UCSD-AML1 (cell line): Measurements from ENCODE around the gene SMOC2.
"Not testable (repeated sequence)": the region's sequence is repeated elsewhere in the genome, so short reads cannot be mapped to it uniquely, and the experiment has no call there.

ENCODE experiments used
- DNase-seq: peaks from one replicate; lab custom pipeline; 2025; ENCODE audit not compliant: unreplicated experiment; lab: John Stamatoyannopoulos, UW

Gene SMOC2

DNA sequence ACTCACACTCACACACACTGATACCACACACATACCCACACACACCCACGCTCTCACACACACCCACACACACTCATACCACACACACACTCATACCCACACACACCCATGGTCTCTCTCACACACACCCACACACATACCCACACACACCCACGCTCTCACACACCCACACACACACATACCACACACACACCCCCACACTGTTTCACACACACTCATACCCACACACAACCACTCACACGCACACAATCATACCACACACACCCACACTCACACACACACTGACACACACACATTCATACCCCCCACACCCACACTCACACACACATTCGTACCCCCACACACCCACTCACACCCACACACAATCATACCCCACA is 158.1 kb downstream of the SMOC2 start:
- DNase-seq, result no peak

DNA sequence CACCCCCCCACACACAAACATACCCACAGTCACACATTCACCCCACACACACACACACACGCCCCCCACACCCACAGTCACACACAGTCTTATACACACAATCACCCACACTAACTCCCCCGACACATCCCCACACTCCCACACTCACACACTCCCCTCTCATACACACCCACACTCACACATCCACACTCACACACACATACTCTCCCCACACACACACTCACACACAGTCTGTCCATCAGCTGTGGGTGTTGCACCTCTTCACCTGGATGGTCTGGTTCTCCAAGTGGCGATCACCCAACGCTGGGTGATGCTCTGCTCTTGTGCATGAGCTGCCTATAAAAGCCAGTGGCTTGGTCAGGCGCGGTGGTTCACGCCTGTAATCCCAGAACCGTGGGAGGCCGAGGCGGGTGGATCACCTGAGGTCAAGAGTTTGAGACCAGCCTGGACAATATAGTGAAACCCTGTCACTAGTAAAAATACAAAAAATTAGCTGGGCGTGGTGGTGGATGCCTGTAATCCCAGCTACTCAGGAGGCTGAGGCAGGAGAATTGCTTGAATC is 158.9 kb downstream of the SMOC2 start:
- no peak for DNase-seq

DNA sequence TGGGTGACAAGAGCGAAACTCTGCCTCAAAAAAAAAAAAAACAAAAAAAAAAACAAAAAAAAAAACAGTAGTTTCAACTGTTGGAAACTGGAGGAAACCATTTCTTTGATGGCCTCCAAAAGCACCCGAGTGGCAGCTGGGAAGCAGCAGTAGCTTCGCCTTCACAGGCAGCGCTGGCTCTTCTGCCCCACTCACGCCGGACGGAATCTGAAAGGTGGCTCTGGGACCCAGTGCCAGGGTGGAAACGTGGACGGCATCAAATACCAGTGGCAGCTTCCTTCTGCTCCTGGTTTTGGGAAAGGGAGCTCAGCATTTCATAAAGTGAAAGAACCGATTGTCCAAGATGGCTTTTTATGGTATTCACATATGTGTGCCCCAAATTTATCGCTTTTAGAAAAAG is 159.4 kb downstream of the SMOC2 start:
- no peak for DNase-seq

DNA sequence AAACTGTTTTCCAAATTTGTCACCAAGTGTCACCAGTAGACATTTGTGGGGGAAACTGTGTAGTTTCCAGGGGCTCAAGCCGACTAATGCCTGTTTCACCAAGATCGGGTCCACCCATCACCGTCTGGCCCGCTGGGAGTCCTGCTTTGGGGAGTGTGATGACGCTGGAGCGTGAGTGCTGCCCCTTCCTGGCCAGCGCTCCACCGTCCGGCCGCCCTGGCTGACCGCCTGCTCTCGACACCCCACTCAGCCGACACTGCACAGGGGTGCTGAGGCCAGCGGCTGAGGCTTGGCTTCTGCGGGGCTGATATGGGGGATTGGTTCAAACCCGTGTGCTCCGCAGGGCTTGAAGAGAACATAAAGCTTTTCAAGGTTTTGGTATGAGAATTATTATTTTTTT is 160.1 kb downstream of the SMOC2 start:
- no peak for DNase-seq

DNA sequence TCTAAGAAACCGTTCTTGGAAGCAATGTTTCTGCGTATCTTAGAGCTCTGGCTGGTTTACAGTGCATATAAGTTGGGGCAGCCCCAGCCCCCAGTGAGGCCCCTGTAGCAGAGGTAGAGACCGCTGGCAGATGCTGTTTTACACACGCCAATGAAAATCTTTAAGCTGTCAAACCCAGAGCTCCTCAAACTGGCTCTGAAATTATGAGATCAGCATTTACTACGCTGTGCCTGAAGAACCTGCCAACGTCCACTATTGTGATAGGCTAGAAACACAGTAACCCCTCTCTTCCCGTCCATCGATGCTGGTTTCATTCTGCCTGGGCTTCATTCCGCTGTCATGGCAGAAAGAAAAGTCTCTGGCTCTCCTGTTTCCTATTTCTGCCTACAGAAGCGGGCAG is 160.6 kb downstream of the SMOC2 start:
- DNase-seq, result no peak

DNA sequence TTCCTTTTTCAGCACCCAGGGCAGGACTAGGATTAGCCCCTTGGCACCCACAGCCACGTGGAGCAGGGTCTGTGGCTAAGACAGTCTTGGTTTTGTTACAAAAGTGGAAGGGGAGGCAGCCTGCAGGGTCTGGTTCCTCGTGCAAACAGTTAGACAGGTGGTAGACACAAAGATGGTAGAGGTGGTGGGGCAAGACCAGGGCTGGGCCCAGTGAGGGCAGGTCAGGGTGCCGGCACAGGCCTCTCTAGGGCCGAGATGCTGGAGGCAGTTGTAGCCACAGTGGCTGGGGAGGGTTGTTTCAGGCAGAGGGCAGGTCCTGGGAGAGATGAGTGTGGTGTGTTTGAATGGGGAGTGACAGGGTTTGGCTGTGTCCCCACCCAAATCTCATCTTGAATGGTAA is 161.6 kb downstream of the SMOC2 start:
- DNase-seq, result no peak

DNA sequence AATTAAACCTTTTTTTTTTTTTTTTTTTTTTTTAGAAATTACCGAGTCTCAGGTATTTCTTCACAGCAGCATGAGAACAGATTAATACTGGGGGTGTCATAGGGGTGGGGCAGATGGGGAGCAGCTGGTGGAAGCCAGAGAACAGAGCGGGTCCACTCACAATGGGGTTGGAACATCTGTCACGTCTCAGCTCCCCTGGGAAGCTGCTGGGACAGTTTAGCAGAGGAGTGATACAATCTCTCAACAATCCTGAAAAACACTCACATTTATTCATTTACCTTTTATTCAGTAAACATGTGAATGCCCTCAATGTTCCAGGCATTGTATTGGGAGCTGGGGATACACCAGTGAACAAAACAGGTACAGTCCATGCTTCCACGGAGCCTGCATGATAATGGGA is 162.2 kb downstream of the SMOC2 start:
- DNase-seq, result no peak

DNA sequence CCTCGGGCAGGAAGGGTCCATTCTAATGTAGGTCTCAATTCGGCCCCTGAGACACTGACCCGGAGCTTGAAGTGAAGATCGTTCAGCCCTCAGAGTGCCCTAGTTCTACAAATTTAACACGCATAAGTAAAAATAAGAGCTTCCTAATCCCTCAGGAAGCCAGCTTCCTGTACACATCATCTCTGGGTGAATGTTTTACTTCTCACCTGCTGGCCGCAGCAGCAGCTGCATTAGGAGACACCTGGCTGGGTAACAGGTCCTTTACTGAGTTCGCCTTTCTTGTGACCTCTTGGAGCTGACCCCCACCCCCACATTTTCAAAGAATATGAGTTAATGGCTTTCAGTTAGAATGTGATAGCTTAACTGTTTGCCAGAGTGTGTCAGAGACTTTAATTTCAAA is 165.0 kb downstream of the SMOC2 start:
- DNase-seq, result no peak

DNA sequence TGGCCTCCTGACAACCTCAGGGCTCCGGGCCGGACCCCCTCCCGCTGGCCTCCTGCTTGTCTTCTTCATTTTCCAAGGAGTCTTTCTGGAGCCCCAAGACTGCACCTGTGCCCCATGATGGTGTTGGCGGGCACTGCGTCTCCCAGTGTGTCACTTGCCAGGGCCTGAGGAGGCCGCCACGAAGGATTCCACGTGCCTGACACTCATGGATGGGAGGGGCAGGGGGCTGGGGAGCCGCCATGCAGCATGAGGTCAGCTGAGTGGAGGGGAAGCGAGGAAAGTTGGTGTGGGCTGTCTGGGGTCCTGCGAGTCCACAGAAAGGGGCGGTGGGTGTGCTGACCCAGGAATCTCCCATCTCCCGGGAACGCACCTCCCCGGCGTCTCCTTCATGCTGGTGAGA is 165.7 kb downstream of the SMOC2 start:
- DNase-seq, result no peak

DNA sequence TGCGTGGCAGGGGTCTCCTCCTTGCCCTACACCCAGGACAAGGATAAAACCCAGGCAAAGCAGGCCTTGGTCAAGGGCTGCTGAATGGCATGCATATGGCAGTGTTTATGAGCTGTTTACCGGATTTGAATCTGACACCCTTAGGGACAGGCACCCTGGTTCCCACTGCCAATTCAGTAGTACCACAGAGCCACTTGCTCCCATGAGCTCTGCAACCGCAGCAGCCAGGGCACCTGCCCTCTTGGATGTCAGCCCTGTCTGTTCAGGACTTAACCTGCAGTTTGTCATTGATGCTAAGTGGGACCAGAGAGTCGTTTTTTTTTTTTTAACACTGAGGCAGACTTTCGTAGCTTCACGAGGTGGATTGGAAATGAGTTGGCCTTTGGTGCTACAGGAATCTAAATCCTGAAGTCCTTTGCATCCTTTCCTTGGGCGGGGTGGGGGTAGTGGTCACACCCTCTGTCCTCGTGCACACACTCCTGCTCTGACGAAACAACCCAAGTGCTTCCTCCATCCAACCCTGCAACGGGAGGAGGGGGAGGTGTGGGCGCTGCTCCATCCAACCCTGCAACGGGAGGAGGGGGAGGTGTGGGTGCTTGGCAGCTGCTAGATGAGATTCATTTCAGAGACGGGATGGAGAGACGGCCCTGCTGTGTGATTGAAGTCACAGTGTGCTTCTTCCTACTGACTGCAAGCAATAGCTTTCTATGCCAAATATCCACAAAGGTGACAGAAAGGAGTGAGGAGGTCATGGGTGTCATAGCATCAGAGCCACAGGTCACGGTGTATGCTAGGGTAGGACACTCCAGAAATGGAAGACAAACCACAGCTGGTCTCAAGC is 166.5 kb downstream of the SMOC2 start:
- DNase-seq, result no peak

DNA sequence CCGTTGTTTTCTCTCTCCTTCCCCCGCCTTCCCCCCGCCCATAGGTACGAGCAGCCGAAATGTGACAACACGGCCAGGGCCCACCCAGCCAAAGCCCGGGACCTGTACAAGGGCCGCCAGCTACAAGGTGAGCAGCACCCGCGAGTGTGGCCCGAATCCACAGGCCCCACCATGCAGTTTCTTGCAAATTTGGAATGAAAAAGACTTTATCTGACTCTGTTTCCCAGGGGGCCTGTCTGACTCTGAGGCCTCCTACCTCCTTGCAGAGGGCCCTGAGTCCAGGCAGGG is 167.1 kb downstream of the SMOC2 start:
- DNase-seq, result no peak

DNA sequence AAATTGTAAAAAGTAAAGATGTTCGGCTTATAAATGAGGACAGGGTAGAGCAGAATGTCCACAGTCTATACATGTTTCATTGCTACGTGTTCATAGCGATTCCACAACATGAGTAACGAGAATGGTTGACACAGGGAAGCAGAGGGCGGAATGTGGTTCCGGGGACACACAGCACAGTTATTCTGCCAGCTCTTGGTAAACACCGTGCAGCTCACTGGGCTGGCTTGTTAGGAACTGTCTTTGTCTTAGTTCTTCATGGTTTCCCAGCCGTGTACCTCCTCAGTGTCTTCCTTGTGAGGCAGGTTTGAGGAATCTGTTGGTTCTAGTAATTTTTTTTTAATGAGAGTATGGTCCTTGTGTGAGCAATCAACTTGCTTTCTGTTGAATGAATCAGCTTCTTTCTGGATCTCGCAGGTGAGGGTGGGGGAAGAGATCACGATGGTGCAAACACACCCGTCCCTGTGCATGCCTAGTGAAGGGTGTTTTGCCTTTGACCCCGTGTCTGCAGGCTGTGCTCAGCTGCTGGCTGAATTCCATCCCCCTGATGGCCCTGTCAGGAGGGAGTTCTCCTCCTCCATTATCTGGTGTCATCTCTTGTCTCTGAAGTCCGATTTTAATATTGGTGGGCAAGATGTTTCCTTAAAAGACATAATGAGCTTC is 168.2 kb downstream of the SMOC2 start:
- no peak for DNase-seq

DNA sequence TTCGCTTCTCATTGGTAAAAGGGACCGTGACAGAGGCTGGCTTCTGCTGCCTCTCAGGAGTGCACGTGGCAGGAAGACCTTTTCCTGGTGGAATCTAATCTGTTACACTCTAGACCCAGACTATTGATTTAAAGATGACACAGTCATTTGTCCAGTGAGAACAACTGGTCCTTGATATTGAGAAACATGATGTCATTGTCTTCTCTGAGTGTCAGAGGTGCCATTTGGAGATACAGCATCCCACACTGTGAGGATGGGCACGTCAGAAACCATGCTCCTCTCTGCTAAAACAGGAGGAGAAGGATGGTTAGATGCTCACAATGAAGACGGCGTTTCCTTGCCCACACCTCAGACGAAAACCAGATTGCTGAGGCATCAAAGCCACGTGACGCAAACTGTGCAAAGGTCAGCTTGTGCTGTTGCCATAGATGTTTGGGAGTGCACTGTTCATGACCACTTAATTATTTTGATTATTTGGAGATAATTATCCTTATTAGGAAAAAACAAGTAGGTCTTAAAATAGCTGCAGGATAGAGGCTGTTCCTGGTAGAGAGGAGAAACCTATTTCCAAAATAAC is 169.0 kb downstream of the SMOC2 start:
- DNase-seq, result no peak

DNA sequence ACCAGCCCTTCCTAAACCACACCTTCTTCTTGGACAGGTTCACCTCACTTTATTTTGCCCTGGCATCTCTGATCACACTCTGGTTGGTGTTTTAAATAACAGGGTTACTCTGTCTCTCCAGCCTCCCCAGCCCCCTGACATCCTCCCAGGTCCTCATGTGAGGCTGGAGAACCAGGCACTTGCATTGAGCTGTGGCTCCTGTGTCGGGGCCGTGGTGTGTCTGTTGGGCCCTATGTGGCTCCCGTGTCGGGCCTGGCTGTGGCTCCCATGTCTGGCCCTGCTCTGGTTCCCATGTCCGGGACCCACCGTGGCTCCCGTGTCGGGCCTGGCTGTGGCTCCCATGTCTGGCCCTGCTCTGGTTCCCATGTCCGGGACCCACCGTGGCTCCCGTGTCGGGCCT is 170.0 kb downstream of the SMOC2 start:
- not testable (repeated sequence) for DNase-seq

DNA sequence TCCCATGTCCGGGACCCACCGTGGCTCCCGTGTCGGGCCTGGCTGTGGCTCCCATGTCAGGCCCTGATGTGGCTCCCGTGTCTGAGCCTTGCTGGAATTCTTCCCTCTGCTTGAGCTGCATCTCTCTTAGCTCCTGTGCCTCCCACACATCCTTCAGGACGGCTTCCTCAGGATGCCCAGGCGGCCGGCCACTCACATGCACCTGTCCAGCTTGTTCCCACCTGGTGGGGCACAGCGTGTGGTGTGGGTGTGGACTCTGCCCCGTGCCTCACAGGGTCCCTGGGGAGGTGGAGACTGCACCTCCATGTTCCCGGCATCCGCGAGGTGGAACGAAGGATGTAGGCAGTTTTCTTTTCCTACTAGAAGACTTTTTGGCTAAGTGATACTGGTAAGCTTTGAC is 170.7 kb downstream of the SMOC2 start:
- DNase-seq, result no peak

DNA sequence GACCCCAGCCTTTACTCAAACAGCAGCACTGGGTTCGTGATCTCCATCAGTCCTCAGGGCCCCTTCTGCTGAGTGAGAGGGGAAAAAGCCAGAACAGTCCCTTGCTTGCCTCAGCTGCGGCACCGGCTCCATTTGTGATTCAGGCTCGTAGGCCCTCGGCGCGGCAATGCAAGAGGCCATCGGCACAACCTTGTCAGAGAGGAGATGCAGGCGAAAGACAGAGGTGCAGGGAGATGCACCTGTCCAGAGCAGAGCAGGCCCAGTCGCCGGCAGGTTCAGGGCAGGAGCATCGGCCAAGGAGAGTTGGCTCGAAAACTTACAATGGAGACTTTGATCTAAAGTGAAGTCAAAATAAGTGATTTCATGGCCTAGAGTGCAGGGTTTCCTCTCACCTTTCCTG is 171.6 kb downstream of the SMOC2 start:
- no peak for DNase-seq

DNA sequence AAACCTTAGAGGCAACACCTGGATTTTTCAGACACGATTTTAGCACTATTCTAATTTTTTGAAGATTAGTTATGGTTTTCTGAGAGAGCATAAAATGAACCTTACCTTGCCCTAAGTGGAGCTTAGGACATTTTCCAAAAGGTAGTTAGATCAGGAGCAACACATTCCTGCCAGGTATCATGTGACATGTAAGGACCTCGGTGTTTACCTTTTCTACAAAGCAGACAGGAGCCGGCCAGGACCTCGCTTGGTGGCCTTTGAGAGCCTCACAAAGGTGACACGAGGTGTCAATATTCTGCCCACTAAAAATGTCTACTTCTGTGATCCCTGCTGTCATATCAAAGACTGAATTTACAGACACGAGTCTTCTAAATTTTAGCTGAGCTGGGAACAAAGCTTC is 174.9 kb downstream of the SMOC2 start:
- no peak for DNase-seq

DNA sequence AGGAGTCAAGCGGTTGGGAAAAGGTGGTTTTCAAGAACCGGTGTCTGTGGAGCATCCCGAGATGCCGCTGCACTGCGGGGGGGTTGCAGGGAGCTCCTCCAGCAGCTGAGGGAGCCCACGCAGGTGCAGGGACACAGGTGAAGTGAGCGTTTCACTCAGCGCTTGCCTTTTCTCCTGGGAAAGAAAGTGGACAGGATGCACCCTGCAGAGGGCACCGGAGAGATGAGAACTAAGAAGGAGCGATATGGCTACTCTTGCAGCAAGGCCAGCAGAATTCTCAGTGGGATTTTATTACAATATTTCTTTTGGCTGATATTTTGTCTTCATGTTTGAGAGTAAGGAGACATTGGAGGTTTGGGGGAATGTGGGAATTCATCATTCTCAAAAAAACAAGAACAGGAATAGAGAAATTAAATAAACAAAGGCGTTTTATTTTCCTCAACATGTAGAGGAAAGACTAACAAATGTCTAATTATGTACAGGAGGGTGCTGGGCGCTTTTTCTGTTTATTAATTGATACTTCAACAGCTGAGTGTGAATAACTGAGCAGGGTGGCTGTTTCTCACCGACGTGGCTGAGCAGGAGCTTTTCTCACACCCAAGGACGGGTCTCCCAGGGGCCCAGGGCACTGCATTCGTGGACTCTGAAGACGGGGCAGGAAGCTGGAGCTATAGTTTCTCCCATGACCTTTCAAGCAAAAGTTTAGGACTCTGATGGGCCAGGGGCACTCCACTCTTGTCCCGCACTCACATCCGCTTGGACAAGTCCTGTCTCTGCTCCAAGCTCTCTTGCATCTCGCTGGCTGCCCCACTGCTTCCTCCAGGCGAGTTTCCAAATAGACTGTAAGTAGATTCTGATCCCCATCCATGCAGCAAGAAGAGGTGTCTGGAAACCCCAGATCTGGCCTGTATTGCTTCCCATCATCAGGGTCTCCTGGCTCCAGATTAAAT is 176.1 kb downstream of the SMOC2 start:
- no peak for DNase-seq

DNA sequence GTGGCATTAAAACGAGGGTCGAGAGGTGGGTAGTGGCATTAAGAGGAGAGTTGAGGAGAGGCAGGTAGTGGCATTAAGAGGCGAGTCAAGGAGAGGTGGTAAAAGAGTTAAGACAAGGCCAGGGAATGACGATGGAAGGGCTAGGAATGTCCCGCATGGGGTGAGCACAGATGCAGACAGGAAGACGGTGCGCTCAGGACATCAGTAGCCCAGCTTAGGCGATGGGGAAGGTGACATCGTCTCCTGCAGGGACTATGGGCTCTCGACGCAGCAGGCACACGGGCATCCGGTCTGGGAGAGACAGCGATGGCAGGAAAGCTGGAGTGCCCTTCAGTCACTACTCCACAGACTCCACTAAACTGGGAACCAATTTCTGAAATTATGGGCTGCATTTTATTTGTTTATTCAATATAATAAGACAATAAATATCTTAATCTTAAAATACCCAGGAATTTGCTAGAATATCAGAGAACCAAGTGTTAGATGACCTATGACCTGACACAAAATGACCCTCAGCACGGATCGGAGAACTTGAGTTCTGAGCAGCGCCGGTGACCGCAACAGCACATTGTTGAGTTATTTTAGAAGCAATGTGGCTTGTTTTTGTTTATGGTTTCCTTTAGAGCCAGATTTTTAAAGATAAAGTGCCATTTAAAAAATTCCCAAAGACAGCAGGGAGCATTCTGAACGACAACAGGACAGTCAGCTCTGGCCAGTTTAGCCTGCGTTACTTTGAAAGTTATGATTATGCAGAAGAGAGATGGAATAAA is 177.7 kb downstream of the SMOC2 start:
- DNase-seq, result no peak

DNA sequence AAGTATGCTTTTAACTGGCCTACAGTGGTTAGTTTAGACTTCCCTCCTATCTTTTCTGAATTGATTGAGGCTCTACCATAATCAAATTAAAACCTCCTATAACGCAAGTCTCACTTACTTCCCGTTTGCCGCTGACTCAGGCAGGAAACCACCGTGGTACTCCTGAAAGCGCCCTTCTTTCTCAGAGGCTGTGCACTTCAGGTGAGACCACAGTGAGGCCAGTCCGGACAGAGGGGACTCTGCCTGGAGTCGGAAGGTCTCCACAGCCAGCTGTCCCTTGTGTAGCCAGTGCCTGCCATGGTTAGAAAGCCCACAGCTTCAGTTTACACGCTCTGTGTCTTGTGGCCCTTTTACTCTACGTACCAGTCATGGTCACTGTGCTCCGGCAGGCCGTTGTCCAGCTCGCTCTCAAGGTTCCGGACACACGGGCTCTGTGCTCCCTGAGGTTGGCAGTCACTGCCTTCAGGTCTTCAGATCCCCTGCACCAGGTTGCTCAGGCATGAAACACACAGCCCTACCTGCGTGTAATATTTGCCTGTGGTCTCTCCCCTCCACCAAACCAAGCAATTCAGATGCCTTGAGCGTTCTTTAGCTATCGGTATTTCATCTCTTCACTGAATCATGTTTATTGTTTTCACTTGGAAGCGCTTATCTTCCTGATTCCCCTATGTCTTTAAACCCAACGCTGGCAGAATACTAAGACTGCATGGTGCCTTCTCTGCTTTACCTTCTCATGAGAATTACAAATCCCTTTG is 178.8 kb downstream of the SMOC2 start:
- no peak for DNase-seq
